GM12878 (cell line): ENCODE results near the gene HVCN1. TPM values are rescaled to one million over a fixed set of nuclear protein-coding genes. Genes with fewer than 3 reads are reported as not detected.

Experiments used
- CHD1 ChIP-seq: IDR thresholded peaks from 2 replicates; pipeline ENCODE4 v1.6.1; 2012; ENCODE audit warnings: low read depth, low read length, improper control_type of control experiment
- GATAD2B ChIP-seq: fragments of 450-650 bp; conservative IDR thresholded peaks from 2 replicates; pipeline ENCODE4 v1.6.1; 2017; ENCODE audit warnings: low read depth, mild to moderate bottlenecking, moderate library complexity
- HCFC1 ChIP-seq: fragments of 150-350 bp; IDR thresholded peaks from 2 replicates; pipeline ENCODE4 v1.6.1; 2014; ENCODE audit warnings: low read length
- IKZF2 ChIP-seq, 2 experiments: fragments of 450-650 bp; IDR thresholded peaks; 2 replicates each; pipeline ENCODE4 v1.6.1; 2017; ENCODE audit warnings: mild to moderate bottlenecking in 2 of 2, moderate library complexity in 2 of 2
- NR2C1 ChIP-seq: fragments of 450-650 bp; IDR thresholded peaks from 2 replicates; pipeline ENCODE4 v1.6.1; 2017; ENCODE audit warnings: antibody characterized with exemption, mild to moderate bottlenecking, moderate library complexity
- NR2F1 ChIP-seq: fragments of 450-650 bp; conservative IDR thresholded peaks from 2 replicates; pipeline ENCODE4 v1.6.1; 2017; ENCODE audit warnings: mild to moderate bottlenecking
- PAX5 ChIP-seq: IDR thresholded peaks from 2 replicates; pipeline ENCODE4 v1.6.1; 2011; ENCODE audit warnings: low read depth, low read length, borderline replicate concordance
- RB1 ChIP-seq: fragments of 450-650 bp; formaldehyde crosslinking; IDR thresholded peaks from 2 replicates; pipeline ENCODE4 v1.6.1; 2017; ENCODE audit warnings: mild to moderate bottlenecking, borderline replicate concordance
- RUNX3 ChIP-seq: IDR thresholded peaks from 2 replicates; pipeline ENCODE4 v1.6.1; 2012; ENCODE audit warnings: low read length, inconsistent platforms
- SIX5 ChIP-seq: IDR thresholded peaks from 2 replicates; pipeline ENCODE4 v1.6.1; 2011; ENCODE audit warnings: mild to moderate bottlenecking, low read depth, low read length, moderate library complexity; ENCODE audit not compliant: severe bottlenecking
- SMAD1 ChIP-seq: fragments of 450-650 bp; IDR thresholded peaks from 2 replicates; pipeline ENCODE4 v1.6.1; 2018; ENCODE audit warnings: mild to moderate bottlenecking, low read depth; ENCODE audit not compliant: partially characterized antibody
- SP1 ChIP-seq: IDR thresholded peaks from one replicate; pipeline ENCODE4 v1.6.1; 2011; ENCODE audit warnings: low read depth, low read length
- SPI1 ChIP-seq: IDR thresholded peaks from 2 replicates; pipeline ENCODE4 v1.6.1; 2011; ENCODE audit warnings: low read depth, mild to moderate bottlenecking, low read length, moderate library complexity, borderline replicate concordance; ENCODE audit not compliant: insufficient read depth
- SUPT20H ChIP-seq: IDR thresholded peaks from 2 replicates; pipeline ENCODE4 v1.6.1; 2011; ENCODE audit warnings: low read depth, mild to moderate bottlenecking, low read length, moderate library complexity, borderline replicate concordance; ENCODE audit not compliant: control insufficient read depth
- polyA plus RNA-seq, 11 experiments: library from polyadenylated mRNA; depleted of rRNA in 4 of 11; unstranded in 6 of 11; stranded (reverse) in 5 of 11; fragments of >200 nt; fragmentation: Nextera tagmentation in 4 of 11; fragmentation: Illumina TruSeq in 1 of 11; extraction: Ambion mirVana in 4 of 11; extraction: Trizol in 1 of 11; gene quantifications; 1 replicate in 1 of 11; 2 replicates in 10 of 11; pipeline versions ENCODE4 v1.2.1 to v1.2.3, GENCODE V29; 2011 to 2016; ENCODE audit warnings: inconsistent platforms in 2 of 11, missing spikeins in 2 of 11, low read depth in 1 of 11
- total RNA-seq, 4 experiments: library from RNA; depleted of rRNA in 3 of 4; stranded (reverse); fragments of >200 nt in 3 of 4; fragmentation: Illumina TruSeq in 1 of 4; extraction: Trizol in 1 of 4; gene quantifications; 2 replicates each; pipeline versions ENCODE4 v1.2.1 to v1.2.3, GENCODE V29; 2013 to 2021
- TF ChIP-seq, protein P1 (sequence below): IDR thresholded peaks from 2 replicates; pipeline ENCODE4 v1.6.1; 2012; ENCODE audit warnings: low read depth, low read length, improper control_type of control experiment
- TF ChIP-seq, protein P2 (sequence below): fragments of 450-650 bp; IDR thresholded peaks from 2 replicates; pipeline ENCODE4 v1.6.1; 2016; ENCODE audit warnings: mild to moderate bottlenecking
- TF ChIP-seq, protein P3 (sequence below): fragments of 450-650 bp; IDR thresholded peaks from 2 replicates; pipeline ENCODE4 v1.6.1; 2017; ENCODE audit warnings: low read depth, mild to moderate bottlenecking, moderate library complexity
- TF ChIP-seq, protein P4 (sequence below): fragments of 450-650 bp; IDR thresholded peaks from 2 replicates; pipeline ENCODE4 v1.6.1; 2016; ENCODE audit warnings: mild to moderate bottlenecking
- TF ChIP-seq, protein P5 (sequence below), 3 experiments: IDR thresholded peaks in 2 of 3; conservative IDR thresholded peaks in 1 of 3; 2 replicates each; pipeline ENCODE4 v1.5.1; 2011; ENCODE audit warnings: low read depth in 3 of 3, low read length in 3 of 3, mild to moderate bottlenecking in 3 of 3, control low read depth in 2 of 3, moderate library complexity in 2 of 3, inconsistent platforms in 1 of 3, mixed read lengths in 1 of 3; ENCODE audit not compliant: control insufficient read depth in 2 of 3, insufficient read depth in 1 of 3; ENCODE audit errors: extremely low read depth in 1 of 3

The HVCN1 gene
- total and polyA plus RNA-seq, 10 of the 15 experiments (the other 5 are each of a cell fraction or from before 2014, with no cell fraction given): 27.8 to 181 (median 103) TPM

DNA sequence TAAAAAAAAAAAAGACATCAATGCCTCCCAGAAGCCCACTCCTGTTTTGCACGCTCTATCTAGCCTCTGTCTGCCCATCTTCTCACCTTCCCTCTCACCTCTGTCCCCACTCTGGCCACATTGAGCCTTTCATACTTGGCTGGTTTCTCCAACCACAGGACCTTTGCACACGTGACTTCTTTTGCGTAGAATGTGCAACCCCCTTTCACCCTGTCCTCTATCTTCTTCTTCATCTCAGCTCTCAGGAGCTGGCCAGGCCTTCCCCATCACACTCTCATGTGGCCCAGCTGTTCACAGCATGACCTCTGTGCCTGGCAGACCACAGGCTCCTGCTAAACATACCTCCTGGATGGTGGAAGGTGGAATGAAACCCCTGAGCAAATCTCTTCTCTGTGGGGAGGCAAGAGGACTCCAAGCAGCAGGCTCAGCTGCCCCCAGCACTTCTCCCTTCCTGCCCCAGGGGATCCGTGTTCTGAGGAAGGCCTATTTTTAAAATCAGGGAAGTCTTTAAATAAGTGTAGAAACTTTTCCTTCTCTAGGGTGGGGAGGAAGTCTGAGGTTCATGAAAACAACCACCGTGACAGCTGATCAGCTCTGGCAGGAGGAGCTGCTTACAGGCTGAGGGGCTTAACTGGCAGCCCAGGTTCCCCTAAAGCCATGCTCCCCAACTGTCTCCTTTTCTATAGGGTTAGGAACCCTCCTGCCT, 11.6 kb downstream of the HVCN1 start (continued):
- TF ChIP-seq, protein P1, sequence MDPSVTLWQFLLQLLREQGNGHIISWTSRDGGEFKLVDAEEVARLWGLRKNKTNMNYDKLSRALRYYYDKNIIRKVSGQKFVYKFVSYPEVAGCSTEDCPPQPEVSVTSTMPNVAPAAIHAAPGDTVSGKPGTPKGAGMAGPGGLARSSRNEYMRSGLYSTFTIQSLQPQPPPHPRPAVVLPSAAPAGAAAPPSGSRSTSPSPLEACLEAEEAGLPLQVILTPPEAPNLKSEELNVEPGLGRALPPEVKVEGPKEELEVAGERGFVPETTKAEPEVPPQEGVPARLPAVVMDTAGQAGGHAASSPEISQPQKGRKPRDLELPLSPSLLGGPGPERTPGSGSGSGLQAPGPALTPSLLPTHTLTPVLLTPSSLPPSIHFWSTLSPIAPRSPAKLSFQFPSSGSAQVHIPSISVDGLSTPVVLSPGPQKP: no peak
- TF ChIP-seq, protein P2, sequence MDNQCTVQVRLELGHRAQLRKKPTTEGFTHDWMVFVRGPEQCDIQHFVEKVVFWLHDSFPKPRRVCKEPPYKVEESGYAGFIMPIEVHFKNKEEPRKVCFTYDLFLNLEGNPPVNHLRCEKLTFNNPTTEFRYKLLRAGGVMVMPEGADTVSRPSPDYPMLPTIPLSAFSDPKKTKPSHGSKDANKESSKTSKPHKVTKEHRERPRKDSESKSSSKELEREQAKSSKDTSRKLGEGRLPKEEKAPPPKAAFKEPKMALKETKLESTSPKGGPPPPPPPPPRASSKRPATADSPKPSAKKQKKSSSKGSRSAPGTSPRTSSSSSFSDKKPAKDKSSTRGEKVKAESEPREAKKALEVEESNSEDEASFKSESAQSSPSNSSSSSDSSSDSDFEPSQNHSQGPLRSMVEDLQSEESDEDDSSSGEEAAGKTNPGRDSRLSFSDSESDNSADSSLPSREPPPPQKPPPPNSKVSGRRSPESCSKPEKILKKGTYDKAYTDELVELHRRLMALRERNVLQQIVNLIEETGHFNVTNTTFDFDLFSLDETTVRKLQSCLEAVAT: peak; percentile 88
- TF ChIP-seq SP1 (no peak), GATAD2B (peak; percentile 88), IKZF2 (IDR thresholded peaks at IDR 0.05) (peak; percentile 96 to 97), CHD1 (no peak), RB1 (0 out of 2 replicates have a peak, but pooled peaks have one; percentile 15), RUNX3 (peak; percentile 91), PAX5 (peak; percentile 98), SIX5 (no peak), NR2C1 (no peak), NR2F1 (peak; percentile 98), SPI1 (no peak), SUPT20H (no peak), SMAD1 (no peak), HCFC1 (no peak)
- TF ChIP-seq, protein P3, sequence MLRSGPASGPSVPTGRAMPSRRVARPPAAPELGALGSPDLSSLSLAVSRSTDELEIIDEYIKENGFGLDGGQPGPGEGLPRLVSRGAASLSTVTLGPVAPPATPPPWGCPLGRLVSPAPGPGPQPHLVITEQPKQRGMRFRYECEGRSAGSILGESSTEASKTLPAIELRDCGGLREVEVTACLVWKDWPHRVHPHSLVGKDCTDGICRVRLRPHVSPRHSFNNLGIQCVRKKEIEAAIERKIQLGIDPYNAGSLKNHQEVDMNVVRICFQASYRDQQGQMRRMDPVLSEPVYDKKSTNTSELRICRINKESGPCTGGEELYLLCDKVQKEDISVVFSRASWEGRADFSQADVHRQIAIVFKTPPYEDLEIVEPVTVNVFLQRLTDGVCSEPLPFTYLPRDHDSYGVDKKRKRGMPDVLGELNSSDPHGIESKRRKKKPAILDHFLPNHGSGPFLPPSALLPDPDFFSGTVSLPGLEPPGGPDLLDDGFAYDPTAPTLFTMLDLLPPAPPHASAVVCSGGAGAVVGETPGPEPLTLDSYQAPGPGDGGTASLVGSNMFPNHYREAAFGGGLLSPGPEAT: peak; percentile 94
- TF ChIP-seq, protein P4, sequence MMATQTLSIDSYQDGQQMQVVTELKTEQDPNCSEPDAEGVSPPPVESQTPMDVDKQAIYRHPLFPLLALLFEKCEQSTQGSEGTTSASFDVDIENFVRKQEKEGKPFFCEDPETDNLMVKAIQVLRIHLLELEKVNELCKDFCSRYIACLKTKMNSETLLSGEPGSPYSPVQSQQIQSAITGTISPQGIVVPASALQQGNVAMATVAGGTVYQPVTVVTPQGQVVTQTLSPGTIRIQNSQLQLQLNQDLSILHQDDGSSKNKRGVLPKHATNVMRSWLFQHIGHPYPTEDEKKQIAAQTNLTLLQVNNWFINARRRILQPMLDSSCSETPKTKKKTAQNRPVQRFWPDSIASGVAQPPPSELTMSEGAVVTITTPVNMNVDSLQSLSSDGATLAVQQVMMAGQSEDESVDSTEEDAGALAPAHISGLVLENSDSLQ: peak; percentile 37
- TF ChIP-seq, protein P5, sequence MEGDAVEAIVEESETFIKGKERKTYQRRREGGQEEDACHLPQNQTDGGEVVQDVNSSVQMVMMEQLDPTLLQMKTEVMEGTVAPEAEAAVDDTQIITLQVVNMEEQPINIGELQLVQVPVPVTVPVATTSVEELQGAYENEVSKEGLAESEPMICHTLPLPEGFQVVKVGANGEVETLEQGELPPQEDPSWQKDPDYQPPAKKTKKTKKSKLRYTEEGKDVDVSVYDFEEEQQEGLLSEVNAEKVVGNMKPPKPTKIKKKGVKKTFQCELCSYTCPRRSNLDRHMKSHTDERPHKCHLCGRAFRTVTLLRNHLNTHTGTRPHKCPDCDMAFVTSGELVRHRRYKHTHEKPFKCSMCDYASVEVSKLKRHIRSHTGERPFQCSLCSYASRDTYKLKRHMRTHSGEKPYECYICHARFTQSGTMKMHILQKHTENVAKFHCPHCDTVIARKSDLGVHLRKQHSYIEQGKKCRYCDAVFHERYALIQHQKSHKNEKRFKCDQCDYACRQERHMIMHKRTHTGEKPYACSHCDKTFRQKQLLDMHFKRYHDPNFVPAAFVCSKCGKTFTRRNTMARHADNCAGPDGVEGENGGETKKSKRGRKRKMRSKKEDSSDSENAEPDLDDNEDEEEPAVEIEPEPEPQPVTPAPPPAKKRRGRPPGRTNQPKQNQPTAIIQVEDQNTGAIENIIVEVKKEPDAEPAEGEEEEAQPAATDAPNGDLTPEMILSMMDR (IDR thresholded peaks at IDR 0.05 in 2 of 3, conservative IDR thresholded peaks at IDR 0.05 in 1 of 3; ENCODE audit: control insufficient read depth in 2 of 3, extremely low read depth in 1 of 3, insufficient read depth in 1 of 3, low read depth in 3 of 3, low read length in 3 of 3): no peak
